Fibroblast of lung (primary cell): ENCODE results near the gene NUDT19. TPM values are rescaled to one million over a fixed set of nuclear protein-coding genes. Genes with fewer than 3 reads are reported as not detected.
"Not testable (repeated sequence)": the region's sequence is repeated elsewhere in the genome, so short reads cannot be mapped to it uniquely, and the experiment has no call there.

Experiments used
- DNase-seq, 2 donors: peaks; one replicate each; pipeline versions ENCODE4 v3.0.0 to v3.0.0-alpha.2; 2010; ENCODE audit warnings: low read depth in 2 of 2
- H2AFZ ChIP-seq: 2 replicates; pipeline ENCODE4 v1.5.1; 2012; ENCODE audit warnings: low read length, control low read depth, inconsistent platforms
- H3K27ac ChIP-seq: 2 replicates; pipeline ENCODE4 v1.5.1; 2011; ENCODE audit warnings: low read length, control low read depth; ENCODE audit not compliant: insufficient read depth
- H3K27me3 ChIP-seq: 2 replicates; pipeline ENCODE4 v1.5.1; 2011; ENCODE audit warnings: mild to moderate bottlenecking, low read length; ENCODE audit not compliant: control insufficient read depth, insufficient read depth
- H3K36me3 ChIP-seq: 2 replicates; pipeline ENCODE4 v1.5.1; 2011; ENCODE audit warnings: low read length; ENCODE audit not compliant: control insufficient read depth, insufficient read depth
- H3K4me1 ChIP-seq: 2 replicates; pipeline ENCODE4 v1.5.1; 2011; ENCODE audit warnings: low read length; ENCODE audit not compliant: control insufficient read depth, insufficient read depth; ENCODE audit errors: extremely low read depth
- H3K4me2 ChIP-seq: 2 replicates; pipeline ENCODE4 v1.5.1; 2011; ENCODE audit warnings: low read length, control low read depth; ENCODE audit not compliant: insufficient read depth; ENCODE audit errors: extremely low read depth
- H3K4me3 ChIP-seq, 4 experiments: fragments of 200-600 bp in 1 of 4; sonication (generic) in 1 of 4; replicated peaks in 1 of 4; 2 replicates each; pipeline ENCODE4 v1.5.1; 2011 to 2016; ENCODE audit warnings: low read length in 4 of 4, low read depth in 3 of 4, mild to moderate bottlenecking in 3 of 4, control low read depth in 2 of 4, inconsistent platforms in 1 of 4, mixed read lengths in 1 of 4; ENCODE audit not compliant: insufficient read depth in 1 of 4; ENCODE audit errors: control extremely low read depth in 1 of 4
- H3K79me2 ChIP-seq: 2 replicates; pipeline ENCODE4 v1.5.1; 2012; ENCODE audit warnings: mild to moderate bottlenecking, low read length, inconsistent platforms; ENCODE audit not compliant: control insufficient read depth, insufficient read depth
- H3K9ac ChIP-seq: 2 replicates; pipeline ENCODE4 v1.5.1; 2011; ENCODE audit warnings: mild to moderate bottlenecking, low read length, control low read depth; ENCODE audit not compliant: insufficient read depth
- H3K9me3 ChIP-seq: 2 replicates; pipeline ENCODE4 v1.5.1; 2012; ENCODE audit warnings: low read depth, low read length; ENCODE audit not compliant: control insufficient read depth, insufficient read depth
- H4K20me1 ChIP-seq: 2 replicates; pipeline ENCODE4 v1.5.1; 2011; ENCODE audit warnings: low read length; ENCODE audit not compliant: control insufficient read depth, insufficient read depth; ENCODE audit errors: extremely low read depth
- EZH2 ChIP-seq: IDR thresholded peaks from 2 replicates; pipeline ENCODE4 v1.5.1; 2012; ENCODE audit warnings: low read length, control low read depth, mild to moderate bottlenecking; ENCODE audit errors: missing control alignments
- polyA plus RNA-seq, 2 donors: library from polyadenylated mRNA; depleted of rRNA in 1 of 2; stranded (reverse) in 1 of 2; unstranded in 1 of 2; fragments of >200 nt; gene quantifications; 2 replicates each; pipeline ENCODE4 v1.2.1, GENCODE V29; 2011 to 2012; ENCODE audit warnings: missing spikeins in 1 of 2
- total RNA-seq: library from RNA; depleted of rRNA; stranded (reverse); fragments of >200 nt; gene quantifications from 2 replicates; pipeline ENCODE4 v1.2.1, GENCODE V29; 2014
- TF ChIP-seq, protein P1 (sequence below), 2 donors: IDR thresholded peaks in 1 of 2; conservative IDR thresholded peaks in 1 of 2; 1 replicate in 1 of 2; 2 replicates in 1 of 2; pipeline ENCODE4 v1.5.1; 2011 to 2012; ENCODE audit warnings: low read length in 2 of 2, control low read depth in 1 of 2, inconsistent platforms in 1 of 2, low read depth in 1 of 2, mild to moderate bottlenecking in 1 of 2

Gene NUDT19
- total and polyA plus RNA-seq, 2 donors (not counting 1 experiment from before 2014, with no cell fraction given) = 7.8 to 8.2 TPM

DNA sequence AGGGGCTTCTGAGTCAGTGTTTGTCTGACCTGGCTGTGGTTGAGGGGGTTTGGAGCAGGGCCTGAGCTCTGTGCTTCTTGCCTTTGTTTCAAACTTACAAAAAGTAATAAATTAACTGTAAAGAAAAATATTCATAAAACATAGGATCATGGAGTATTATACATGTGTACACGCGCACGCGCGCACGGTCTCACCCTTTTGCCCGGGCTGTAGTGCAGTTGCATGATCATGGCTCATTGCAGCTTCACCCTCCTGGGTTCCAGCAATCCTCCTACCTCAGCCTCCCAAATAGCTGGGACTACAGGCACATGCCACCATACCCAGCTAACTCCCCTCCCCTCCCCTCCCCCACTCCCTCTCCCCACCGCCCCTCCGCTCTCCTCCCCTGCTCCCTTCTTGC, 51.4 kb downstream of the NUDT19 start:
- Histone ChIP-seq H3K27me3 (no peaks in the 10 kb centered on the region), H3K9me3 (no peaks in the 10 kb centered on the region), H3K4me2 (no peak overlapping the region), H3K79me2 (no peaks in the 10 kb centered on the region), H2AFZ (no peak overlapping the region), H3K27ac (no peak overlapping the region), H3K4me3 (no peak overlapping the region), H3K4me1 (no peaks in the 10 kb centered on the region), H3K9ac (no peak overlapping the region), H3K36me3 (no peaks in the 10 kb centered on the region), H4K20me1 (no peaks in the 10 kb centered on the region)
- TF ChIP-seq, protein P1, sequence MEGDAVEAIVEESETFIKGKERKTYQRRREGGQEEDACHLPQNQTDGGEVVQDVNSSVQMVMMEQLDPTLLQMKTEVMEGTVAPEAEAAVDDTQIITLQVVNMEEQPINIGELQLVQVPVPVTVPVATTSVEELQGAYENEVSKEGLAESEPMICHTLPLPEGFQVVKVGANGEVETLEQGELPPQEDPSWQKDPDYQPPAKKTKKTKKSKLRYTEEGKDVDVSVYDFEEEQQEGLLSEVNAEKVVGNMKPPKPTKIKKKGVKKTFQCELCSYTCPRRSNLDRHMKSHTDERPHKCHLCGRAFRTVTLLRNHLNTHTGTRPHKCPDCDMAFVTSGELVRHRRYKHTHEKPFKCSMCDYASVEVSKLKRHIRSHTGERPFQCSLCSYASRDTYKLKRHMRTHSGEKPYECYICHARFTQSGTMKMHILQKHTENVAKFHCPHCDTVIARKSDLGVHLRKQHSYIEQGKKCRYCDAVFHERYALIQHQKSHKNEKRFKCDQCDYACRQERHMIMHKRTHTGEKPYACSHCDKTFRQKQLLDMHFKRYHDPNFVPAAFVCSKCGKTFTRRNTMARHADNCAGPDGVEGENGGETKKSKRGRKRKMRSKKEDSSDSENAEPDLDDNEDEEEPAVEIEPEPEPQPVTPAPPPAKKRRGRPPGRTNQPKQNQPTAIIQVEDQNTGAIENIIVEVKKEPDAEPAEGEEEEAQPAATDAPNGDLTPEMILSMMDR (conservative IDR thresholded peaks at IDR 0.05 in 1 of 2, IDR thresholded peaks at IDR 0.05 in 1 of 2; ENCODE audit: low read depth in 1 of 2, low read length in 2 of 2) = no peak
- TF ChIP-seq EZH2 = no peak
- no peak for DNase-seq

DNA sequence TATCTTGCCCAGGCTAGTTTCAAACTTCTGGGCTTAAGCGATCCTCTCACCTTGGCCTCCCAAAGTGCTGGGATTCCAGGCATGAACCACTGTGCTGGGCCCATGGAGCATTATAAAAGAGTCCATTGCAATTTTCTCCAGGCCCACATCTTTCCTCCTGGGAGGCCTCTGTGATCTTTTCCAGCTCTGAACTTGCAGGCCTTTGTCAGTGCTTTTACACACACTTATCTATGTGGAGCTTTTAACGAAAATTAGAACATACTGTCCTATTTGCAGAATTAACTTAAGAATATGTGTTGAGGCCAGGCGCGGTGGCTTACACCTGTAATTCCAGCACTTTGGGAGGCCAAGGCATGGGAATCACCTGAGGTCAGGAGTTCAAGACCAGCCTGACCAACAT, 51.8 kb downstream of the NUDT19 start:
- Histone ChIP-seq H3K4me3 (no peak overlapping the region), H3K36me3 (no peaks in the 10 kb centered on the region)

GRCh38 chr19:32744555-32745325, 53.1 kb downstream of the NUDT19 start:
- H3K9me3 ChIP-seq = no peaks in the 10 kb centered on the region
- H3K4me2 ChIP-seq = no peak overlapping the region
- no peaks in the 10 kb centered on the region for H3K79me2 ChIP-seq
- no peak overlapping the region for H3K27ac ChIP-seq
- H3K9ac ChIP-seq = no peak overlapping the region
- no peaks in the 10 kb centered on the region for H4K20me1 ChIP-seq
- H2AFZ ChIP-seq = no peak overlapping the region
- DNase-seq = no peak
- H3K4me1 ChIP-seq = no peaks in the 10 kb centered on the region
- TF ChIP-seq, protein P1 (conservative IDR thresholded peaks at IDR 0.05 in 1 of 2, IDR thresholded peaks at IDR 0.05 in 1 of 2; ENCODE audit: low read depth in 1 of 2, low read length in 2 of 2) = no peak
- TF ChIP-seq EZH2 = no peak
- H3K27me3 ChIP-seq = no peaks in the 10 kb centered on the region
- no peak overlapping the region for H3K4me3 ChIP-seq
- H3K36me3 ChIP-seq = no peaks in the 10 kb centered on the region

More for the DNA sequence above, 51.8 kb downstream of the NUDT19 start:
- no peaks in the 10 kb centered on the region for H3K79me2 ChIP-seq
- no peaks in the 10 kb centered on the region for H3K4me1 ChIP-seq
- no peak for TF ChIP-seq EZH2
- TF ChIP-seq, protein P1 (conservative IDR thresholded peaks at IDR 0.05 in 1 of 2, IDR thresholded peaks at IDR 0.05 in 1 of 2; ENCODE audit: low read depth in 1 of 2, low read length in 2 of 2) = no peak
- H3K9ac ChIP-seq = no peak overlapping the region
- H4K20me1 ChIP-seq = no peaks in the 10 kb centered on the region
- H3K27me3 ChIP-seq = no peaks in the 10 kb centered on the region
- H2AFZ ChIP-seq = no peak overlapping the region
- no peak for DNase-seq
- H3K27ac ChIP-seq = no peak overlapping the region
- no peak overlapping the region for H3K4me2 ChIP-seq
- no peaks in the 10 kb centered on the region for H3K9me3 ChIP-seq

DNA sequence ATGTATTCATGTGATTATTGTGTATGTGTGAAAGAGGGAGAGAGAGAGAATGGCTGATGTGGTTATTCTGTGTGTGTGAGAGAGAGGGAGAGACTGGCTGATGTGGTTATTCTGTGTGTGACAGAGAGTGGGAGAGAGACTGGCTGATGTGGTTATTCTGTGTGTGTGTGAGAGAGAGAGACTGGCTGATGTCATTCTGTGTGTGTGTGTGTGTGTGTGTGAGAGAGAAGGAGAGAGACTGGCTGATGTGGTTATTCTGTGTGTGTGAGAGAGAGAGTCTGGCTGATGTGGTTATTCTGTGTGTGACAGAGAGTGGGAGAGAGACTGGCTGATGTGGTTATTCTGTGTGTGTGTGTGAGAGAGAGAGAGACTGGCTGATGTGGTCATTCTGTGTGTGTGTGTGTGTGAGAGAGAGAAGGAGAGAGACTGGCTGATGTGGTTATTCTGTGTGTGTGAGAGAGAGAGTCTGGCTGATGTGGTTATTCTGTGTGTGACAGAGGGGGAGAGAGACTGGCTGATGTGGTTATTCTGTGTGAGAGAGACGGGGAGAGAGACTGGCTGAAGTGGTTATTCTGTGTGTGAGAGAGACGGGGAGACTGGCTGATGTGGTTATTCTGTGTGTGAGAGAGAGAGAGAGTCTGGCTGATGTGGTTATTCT, 54.1 kb downstream of the NUDT19 start:
- not testable (repeated sequence) for H3K27me3 ChIP-seq, H3K9me3 ChIP-seq, H3K4me1 ChIP-seq, H3K27ac ChIP-seq, H2AFZ ChIP-seq, H4K20me1 ChIP-seq, H3K9ac ChIP-seq, H3K36me3 ChIP-seq, H3K4me2 ChIP-seq, H3K4me3 ChIP-seq, H3K79me2 ChIP-seq
- DNase-seq = peak; percentile 9 to 63
